Mammary epithelial cell (primary cell): ENCODE results near the gene AMT.

Experiments used
- CTCF ChIP-seq, 2 donors: IDR thresholded peaks in 1 of 2; conservative IDR thresholded peaks in 1 of 2; 2 replicates each; pipeline ENCODE4 v1.5.1; 2011 to 2012; ENCODE audit warnings: inconsistent platforms in 2 of 2, low read length in 2 of 2, mild to moderate bottlenecking in 2 of 2, control low read depth in 1 of 2, low read depth in 1 of 2; ENCODE audit not compliant: insufficient read depth in 1 of 2; ENCODE audit errors: extremely low read depth in 1 of 2
- EZH2 ChIP-seq: IDR thresholded peaks from 2 replicates; pipeline ENCODE4 v1.6.1; 2012; ENCODE audit warnings: low read length, inconsistent platforms, borderline replicate concordance

DNA sequence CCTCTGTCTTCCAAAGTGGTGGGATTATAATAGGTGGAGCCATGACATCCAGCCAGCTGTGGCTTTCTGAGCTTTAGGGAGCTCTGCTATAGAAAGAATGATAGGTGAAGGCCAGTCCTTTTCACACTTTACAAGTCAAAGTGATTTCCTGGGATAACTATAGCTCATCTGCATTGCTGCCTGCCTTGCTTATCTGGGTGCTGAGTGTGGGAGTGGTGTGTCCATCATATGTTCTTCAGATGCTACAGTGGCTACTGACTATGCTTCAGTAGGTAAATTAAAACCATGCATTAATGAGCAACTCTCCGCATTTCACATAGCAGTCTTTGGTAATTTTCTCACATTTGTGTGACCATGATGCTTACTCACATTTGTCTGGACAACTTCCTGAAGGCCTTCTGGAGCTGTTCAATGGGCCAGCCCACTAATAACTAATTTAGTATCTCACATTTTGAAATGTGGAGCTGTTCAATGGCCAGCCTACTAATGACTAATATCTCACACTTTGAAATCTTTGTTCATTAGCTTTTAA lies 33.9 kb downstream of the AMT start:
- TF ChIP-seq CTCF (conservative IDR thresholded peaks at IDR 0.05 in 1 of 2, IDR thresholded peaks at IDR 0.05 in 1 of 2; ENCODE audit: extremely low read depth in 1 of 2, insufficient read depth in 1 of 2, low read depth in 1 of 2, low read length in 2 of 2) (no peak), EZH2 (no peak)
